ENCODE data around the gene RBFOX1.

RBFOX1 gene

DNA sequence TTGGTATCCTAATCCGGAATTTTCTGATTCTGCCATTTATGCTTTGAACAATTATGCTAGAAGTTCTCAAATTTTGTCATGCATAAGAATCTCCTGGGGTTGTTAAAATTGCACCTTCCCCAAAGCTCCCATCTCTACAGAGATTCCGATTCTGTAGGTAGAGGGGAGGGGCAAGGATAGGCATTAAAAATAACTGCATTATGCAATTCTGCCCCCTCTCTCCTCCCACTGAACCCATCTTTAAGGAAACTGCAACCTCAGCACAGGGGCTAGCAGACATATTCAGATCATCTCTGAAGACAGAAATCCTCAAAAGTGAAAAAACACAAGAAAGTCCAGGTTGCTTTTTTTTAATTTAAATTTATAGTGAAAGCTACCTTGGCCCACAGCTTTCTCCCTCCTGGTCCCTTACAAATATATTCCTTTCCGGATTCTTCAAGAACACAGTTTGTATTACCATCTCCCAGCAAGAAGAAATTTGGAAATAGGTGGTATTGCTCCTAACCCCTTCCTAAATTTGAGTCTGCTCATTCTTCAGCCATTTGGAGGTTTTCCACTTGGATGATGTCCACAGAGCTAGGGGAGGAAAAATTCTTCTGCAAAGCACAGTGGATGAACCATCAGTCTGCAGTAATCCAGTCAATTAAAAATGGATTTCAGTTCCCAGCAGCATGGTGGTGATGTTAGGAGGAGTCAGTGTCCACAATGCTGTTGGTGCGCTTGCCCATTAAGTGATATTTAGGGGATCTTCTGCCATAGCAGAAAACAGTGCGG lies 67.7 kb downstream of the RBFOX1 start:
- Histone ChIP-seq H3K27me3 (no peaks in the 10 kb centered on the region), H3K9me3 (no peaks in the 10 kb centered on the region), H3K27ac (no peak overlapping the region), H3K4me3 (no peak overlapping the region), H3K9ac (no peak overlapping the region), H3K4me2 (no peak overlapping the region), H3K4me1 (no peaks in the 10 kb centered on the region), H4K20me1 (no peaks in the 10 kb centered on the region), H3K36me3 (no peaks in the 10 kb centered on the region)
- TF ChIP-seq Cebpa-rat (IDR thresholded peaks at IDR 0.05): no peak

DNA sequence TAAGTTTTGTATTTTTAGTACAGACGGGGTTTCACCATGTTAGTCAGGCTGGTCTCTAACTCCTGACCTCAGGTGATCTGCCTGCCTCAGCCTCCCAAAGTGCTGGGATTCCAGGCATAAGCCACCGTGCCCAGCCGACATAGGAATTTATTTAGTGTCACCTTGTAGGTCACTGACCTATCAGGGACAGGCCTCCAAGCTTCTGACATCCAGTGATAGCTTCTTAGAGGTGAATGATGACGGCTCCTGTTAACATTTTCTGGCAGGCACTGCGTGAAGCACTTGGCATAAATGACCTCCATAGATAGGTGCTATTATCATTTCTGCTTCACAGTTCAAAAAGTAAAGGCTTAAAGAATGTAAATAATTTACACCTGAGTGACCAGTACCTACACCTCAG lies 71.6 kb downstream of the RBFOX1 start:
- no peak overlapping the region for H3K4me2 ChIP-seq
- no peaks in the 10 kb centered on the region for H4K20me1 ChIP-seq
- H3K9ac ChIP-seq: no peak overlapping the region
- no peak for TF ChIP-seq Cebpa-rat (IDR thresholded peaks at IDR 0.05)
- peaks cover 21% of the 10 kb centered on the region for H3K4me1 ChIP-seq
- no peaks in the 10 kb centered on the region for H3K36me3 ChIP-seq
- H3K4me3 ChIP-seq: no peak overlapping the region
- H3K27me3 ChIP-seq: no peaks in the 10 kb centered on the region
- H3K27ac ChIP-seq: no peak overlapping the region
- no peaks in the 10 kb centered on the region for H3K9me3 ChIP-seq

DNA sequence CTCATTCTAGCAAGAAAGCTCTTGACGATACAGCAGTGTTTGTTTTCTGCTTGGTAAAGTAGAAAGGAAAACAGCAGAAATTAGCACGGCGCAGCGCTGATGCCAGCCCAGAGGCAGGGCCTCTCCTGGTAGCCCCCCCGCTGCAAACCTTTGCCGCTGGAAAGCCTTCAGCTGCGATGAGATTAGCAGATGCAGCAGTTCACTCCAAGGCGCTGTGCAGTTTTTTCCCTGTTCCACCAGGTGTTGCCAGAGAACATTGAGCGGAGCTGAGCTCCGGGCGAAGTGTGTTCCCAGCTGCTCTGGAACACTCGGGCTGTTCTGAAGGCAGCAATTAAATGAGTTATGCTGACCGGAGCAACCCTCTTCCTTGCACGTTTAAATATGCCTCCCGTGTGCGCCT lies 72.5 kb downstream of the RBFOX1 start:
- Histone ChIP-seq H4K20me1 (no peaks in the 10 kb centered on the region), H3K36me3 (no peaks in the 10 kb centered on the region), H3K27me3 (no peaks in the 10 kb centered on the region), H3K4me2 (no peak overlapping the region), H3K4me1 (peaks cover 30% of the 10 kb centered on the region), H3K9me3 (no peaks in the 10 kb centered on the region), H3K9ac (no peak overlapping the region), H3K27ac (no peak overlapping the region), H3K4me3 (no peak overlapping the region)
- no peak for TF ChIP-seq Cebpa-rat (IDR thresholded peaks at IDR 0.05)

DNA sequence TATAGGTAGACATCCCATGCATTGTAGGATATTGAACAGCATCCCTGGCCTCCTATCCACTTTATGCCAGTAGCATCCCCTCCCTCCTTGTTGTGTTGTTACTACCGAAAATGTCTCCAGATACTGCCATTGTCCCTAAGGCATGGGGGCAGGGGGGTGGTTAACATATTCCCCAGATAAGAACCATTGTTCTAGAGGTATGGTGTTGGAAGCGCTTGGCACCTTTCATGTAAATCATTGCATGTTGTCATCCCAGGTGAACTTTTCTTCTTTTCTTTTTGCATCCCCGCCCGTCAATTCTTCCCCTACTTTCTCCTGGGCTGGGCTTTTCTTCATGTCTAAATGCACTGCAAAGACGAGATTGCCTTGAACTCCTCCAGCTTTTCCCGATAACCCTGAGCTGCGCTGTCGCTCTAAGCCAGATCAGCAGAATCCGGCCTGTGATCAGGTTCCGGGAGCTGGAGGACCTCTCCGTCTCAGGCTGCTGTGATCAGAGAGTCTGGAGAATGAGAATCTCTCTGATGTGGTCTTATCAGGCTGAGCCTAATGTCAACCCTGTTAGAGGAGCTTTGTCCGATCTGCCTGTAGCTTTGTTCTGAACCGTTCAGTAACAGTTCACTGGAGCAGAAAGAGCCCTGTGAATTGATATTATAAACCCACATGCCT lies 76.2 kb downstream of the RBFOX1 start:
- no peak overlapping the region; the same call in 1 of the 2 replicates for H3K9ac ChIP-seq
- no peaks in the 10 kb centered on the region for H3K27me3 ChIP-seq
- H3K36me3 ChIP-seq: no peaks in the 10 kb centered on the region
- H3K4me1 ChIP-seq: peaks cover 44% of the 10 kb centered on the region
- H3K27ac ChIP-seq: no peak overlapping the region
- TF ChIP-seq Cebpa-rat (IDR thresholded peaks at IDR 0.05): no peak
- H3K4me2 ChIP-seq: peak overlapping the region; percentile 90
- peak overlapping the region; percentile 34; the same call in 1 of the 2 replicates for H3K4me3 ChIP-seq
- no peaks in the 10 kb centered on the region for H4K20me1 ChIP-seq
- no peaks in the 10 kb centered on the region for H3K9me3 ChIP-seq

DNA sequence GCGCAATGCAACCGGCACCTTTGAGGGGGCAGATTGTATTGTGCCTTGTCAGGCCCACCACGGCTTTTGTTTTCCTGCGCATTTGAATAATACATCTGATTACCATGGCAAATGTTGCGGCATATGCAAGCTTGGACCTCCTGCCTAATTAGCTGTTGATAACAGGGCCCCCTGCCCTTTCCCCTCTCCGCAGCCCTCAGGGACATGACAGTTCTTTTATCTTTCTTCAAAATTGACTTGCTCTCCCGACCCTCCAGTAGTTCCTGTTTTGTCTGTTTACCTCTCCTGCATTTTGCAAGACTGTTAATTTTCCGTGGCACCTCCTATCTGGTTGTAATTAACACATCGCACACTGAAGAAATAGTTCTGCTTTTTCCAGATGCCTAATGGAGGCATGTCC lies 86.8 kb downstream of the RBFOX1 start:
- Histone ChIP-seq H3K9ac (no peak overlapping the region), H3K4me1 (no peaks in the 10 kb centered on the region), H4K20me1 (no peaks in the 10 kb centered on the region), H3K9me3 (no peaks in the 10 kb centered on the region), H3K4me3 (no peak overlapping the region), H3K36me3 (no peaks in the 10 kb centered on the region), H3K4me2 (peak overlapping the region; percentile 17; the same call in 1 of the 2 replicates), H3K27ac (no peak overlapping the region), H3K27me3 (no peaks in the 10 kb centered on the region)
- TF ChIP-seq Cebpa-rat (IDR thresholded peaks at IDR 0.05): no peak

DNA sequence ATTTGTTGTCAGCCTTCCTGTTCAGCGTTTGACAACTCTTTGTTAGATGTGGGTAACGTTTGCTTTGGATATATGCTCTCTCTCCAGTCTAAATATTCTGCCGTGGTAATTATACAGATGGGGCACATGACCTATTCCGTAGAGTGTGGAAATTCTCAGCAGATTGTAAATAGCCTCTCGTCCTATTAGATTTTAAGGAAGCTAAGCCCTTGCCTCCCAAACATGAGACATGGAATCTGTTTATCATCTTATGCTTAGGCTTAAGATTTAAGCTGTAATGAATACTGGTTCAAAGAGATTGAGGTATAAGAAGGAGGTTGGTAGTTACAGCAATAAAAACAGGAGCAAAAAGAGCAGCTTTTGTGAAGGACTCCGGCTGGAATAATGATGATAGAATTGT lies 87.4 kb downstream of the RBFOX1 start:
- Histone ChIP-seq H3K36me3 (no peaks in the 10 kb centered on the region), H3K4me3 (no peak overlapping the region), H3K27me3 (no peaks in the 10 kb centered on the region), H3K27ac (no peak overlapping the region), H3K9ac (no peak overlapping the region), H3K4me1 (no peaks in the 10 kb centered on the region), H4K20me1 (no peaks in the 10 kb centered on the region), H3K4me2 (no peak overlapping the region), H3K9me3 (no peaks in the 10 kb centered on the region)
- no peak for TF ChIP-seq Cebpa-rat (IDR thresholded peaks at IDR 0.05)

DNA sequence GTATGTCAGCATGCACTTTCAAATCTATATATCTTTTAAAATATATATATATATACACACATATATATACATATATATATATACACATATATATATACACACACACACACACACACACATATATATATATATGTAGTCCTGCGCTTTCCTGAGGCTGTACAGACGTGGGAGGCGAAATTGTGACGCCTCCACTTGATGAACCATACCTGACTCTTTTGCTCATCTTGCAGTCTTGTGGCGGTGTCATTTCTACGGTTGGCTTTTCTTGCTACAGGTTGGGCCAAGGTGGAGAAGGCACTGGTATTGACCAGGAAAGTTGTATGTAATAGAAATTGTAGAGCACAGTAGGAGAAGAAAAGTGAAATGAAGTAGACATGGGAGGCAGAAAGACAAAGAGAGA lies 88.2 kb downstream of the RBFOX1 start:
- no peaks in the 10 kb centered on the region for H3K9me3 ChIP-seq
- TF ChIP-seq Cebpa-rat (IDR thresholded peaks at IDR 0.05): no peak
- no peak overlapping the region for H3K4me2 ChIP-seq
- H3K9ac ChIP-seq: no peak overlapping the region
- H3K27me3 ChIP-seq: no peaks in the 10 kb centered on the region
- H3K4me3 ChIP-seq: no peak overlapping the region
- no peaks in the 10 kb centered on the region for H3K36me3 ChIP-seq
- H3K27ac ChIP-seq: no peak overlapping the region
- H3K4me1 ChIP-seq: no peaks in the 10 kb centered on the region
- H4K20me1 ChIP-seq: no peaks in the 10 kb centered on the region

DNA sequence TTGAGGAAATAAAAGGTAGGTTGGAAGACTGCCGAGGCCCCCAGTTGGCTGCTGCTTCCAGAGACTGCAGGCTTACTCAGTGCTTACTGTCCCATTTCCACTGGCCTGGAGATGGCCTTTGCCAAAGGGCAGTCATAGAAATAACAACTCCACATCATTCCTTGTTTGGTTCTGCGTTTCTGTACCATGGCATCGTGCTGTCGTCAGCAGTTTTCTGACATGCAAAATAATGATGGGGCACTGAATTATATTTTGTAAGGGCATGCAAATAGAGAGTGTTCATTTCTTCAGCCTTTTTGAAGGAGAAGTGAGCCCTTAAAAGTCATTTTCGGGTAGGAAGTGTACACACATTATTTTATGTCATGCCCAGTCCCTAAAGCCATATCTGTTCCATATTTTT lies 88.9 kb downstream of the RBFOX1 start:
- no peak for TF ChIP-seq Cebpa-rat (IDR thresholded peaks at IDR 0.05)
- no peaks in the 10 kb centered on the region for H3K9me3 ChIP-seq
- no peaks in the 10 kb centered on the region for H4K20me1 ChIP-seq
- H3K4me1 ChIP-seq: no peaks in the 10 kb centered on the region
- H3K4me3 ChIP-seq: no peak overlapping the region
- no peak overlapping the region for H3K27ac ChIP-seq
- H3K36me3 ChIP-seq: no peaks in the 10 kb centered on the region
- no peak overlapping the region for H3K9ac ChIP-seq
- H3K27me3 ChIP-seq: no peaks in the 10 kb centered on the region
- H3K4me2 ChIP-seq: no peak overlapping the region

DNA sequence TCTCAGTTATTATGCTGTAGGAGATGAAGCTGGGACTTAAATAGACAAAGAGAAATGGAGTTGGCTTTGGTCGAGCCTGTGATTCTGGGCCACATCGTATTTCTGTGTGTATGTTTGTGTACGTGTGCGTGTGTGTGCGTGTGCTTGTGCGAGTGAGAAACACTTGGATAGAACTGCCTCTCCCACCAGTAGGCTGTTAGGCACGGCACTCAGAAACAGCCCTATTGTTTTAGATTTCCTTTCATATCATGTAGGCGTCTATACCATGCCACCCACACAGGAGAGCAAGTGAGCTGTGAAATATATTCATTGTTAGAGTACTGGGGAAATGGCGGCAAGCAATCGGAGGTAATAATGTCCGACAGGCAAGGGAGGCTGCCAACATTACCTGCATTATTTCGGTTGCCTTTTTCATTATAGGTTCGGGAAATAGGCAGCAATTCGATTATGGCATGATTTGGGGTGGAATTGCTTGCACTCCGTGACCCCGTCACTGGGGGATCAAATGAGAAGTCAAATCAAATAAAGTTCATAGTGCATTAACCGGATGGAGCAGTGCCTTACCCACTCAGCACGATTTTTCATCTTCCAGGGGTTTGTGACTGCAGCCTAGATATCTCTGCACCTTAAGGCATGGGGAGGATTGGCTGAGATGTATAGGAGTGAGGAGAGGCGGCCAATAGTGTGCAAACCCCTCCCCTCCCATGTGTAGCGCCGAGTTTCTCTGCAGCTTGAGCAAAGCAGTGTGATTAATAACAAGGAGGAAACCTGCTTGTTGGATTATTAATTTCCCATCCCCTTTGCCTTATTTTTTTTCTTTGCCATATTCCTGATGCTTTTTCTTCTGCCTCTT lies 89.6 kb downstream of the RBFOX1 start:
- no peak overlapping the region for H3K4me3 ChIP-seq
- no peaks in the 10 kb centered on the region for H4K20me1 ChIP-seq
- no peak overlapping the region for H3K9ac ChIP-seq
- no peak overlapping the region for H3K27ac ChIP-seq
- H3K4me2 ChIP-seq: no peak overlapping the region
- no peaks in the 10 kb centered on the region for H3K27me3 ChIP-seq
- H3K4me1 ChIP-seq: no peaks in the 10 kb centered on the region
- H3K36me3 ChIP-seq: no peaks in the 10 kb centered on the region
- TF ChIP-seq Cebpa-rat (IDR thresholded peaks at IDR 0.05): no peak
- no peaks in the 10 kb centered on the region for H3K9me3 ChIP-seq
